NCI-H2107 treated with DMSO at 0.1 percent for 48 hours (cell line): ENCODE measurements around the gene RXRA.

Experiments used
- DNase-seq: peaks from one replicate; lab custom pipeline; 2025; ENCODE audit not compliant: unreplicated experiment; lab: John Stamatoyannopoulos, UW

RXRA gene

GRCh38 chr9:134443174-134444037 is 117.2 kb downstream of the RXRA start:
- peak; percentile 81 for DNase-seq

- DNase-seq: no peak
Measured at GRCh38 chr9:134444038-134444315, 117.7 kb downstream of the RXRA start.

DNA sequence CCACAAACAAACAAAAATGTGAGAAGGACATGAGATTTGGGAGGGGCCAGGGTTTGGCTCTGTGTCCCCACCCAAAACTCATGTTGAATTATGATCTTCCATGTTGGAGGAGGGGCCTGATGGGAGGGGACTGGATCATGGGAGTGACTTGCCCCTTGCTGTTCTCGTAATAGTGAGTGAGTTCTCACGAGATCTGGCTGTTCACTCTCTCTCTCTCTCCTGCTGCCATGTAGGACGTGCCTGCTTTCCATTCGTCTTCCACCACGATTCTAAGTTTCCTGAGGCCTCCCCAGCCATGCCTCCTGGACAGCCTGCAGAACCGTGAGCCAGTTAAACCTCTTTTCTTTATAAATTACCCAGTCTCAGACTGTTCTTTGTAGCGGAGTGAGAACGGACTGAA is 118.7 kb downstream of the RXRA start:
- DNase-seq: no peak

- peak; percentile 84 for DNase-seq
Measured at GRCh38 chr9:134449180-134449916, 123.1 kb downstream of the RXRA start.

DNA sequence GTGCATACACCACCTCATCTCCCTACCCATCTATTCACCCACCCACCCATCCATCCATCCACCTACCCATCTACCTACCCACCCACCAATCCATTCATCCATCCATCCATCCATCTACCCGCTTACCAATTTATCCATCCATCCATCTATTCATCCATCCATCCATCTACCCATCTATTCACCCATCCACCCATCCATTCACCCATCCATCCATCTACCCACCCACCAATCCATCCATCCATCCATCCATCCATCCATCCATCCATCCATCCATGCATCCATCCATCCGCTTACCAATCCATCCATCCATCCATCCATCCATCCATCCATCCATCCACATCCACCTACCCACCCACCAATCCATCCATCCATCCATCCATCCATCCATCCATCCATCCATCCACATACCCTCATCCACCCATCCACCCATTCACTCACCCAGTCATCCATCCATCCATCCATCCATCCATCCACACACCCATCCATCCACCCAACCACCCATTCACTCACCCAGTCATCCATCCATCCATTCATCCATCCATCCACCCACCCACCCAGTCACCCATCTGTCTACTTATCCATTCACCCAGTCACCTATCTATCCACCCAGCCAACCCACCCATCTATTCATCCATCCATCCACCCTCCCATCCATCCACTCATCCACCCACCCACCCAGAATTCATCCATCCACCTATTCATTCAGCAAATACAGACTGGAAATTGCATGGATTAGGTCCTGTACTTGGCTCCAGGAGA is 125.6 kb downstream of the RXRA start:
- DNase-seq: no peak

DNA sequence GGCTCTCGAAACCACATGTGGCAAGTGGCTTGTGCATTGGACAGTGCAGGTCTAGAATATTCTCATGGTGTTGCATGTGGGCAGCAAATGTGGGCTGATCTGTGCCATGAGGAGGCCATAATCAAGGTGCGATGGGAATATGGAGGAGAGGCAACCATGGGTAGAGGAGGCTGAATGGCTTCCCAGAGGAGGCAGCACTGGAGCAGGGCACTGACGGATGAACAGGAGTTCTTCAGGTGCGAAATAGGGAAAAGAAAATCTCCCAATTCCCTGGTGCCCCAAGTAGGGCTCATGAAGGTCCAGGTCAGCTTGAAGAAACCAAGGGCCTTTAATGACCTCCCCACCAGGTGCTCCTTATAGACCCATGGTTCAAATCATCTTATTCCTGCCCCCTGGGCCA is 126.5 kb downstream of the RXRA start:
- DNase-seq: no peak

GRCh38 chr9:134453776-134454475 is 127.7 kb downstream of the RXRA start:
- no peak for DNase-seq

DNA sequence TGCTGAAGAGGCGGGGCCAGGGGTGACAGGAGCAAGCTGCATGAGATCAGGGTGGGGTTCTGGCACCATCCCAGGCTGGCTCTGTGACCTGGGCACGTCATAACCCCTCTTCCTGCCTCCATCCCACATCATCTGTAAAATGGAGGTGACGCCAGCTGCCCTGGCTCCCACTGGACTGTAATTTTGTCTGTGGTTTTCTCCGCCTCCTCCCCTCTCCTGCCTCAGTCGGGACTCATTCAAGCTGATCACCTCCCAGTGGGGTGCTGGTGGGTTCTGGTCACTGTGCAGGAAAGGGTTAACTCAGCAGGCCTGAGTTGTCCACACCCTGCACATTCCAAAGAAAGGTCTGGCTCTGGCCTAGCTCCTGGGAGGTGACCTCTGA is 128.2 kb downstream of the RXRA start:
- no peak for DNase-seq

DNA sequence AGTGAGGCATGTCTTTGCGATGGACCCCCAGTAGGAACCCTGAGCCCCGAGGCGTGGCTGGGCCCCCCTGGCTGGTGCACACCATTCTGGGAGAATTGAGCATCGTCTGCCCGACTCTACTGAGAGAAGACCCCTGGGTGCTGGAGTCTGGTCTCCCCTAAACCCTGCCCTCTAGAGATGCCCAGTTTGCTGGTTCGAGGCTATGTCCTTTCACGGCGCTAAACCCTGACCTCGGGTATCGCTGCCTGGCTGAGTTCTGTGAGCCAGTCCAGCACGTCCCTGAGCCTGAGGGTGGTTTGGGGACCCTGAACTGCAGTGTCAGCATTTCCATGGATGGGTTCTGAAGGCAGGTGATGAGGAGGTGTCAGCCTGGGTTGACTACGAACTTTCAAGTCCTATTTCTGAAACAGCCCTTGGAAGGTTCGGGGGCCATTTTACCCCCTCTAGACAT is 128.8 kb downstream of the RXRA start:
- no peak for DNase-seq

GRCh38 chr9:134455537-134455933 is 129.3 kb downstream of the RXRA start:
- no peak for DNase-seq

DNA sequence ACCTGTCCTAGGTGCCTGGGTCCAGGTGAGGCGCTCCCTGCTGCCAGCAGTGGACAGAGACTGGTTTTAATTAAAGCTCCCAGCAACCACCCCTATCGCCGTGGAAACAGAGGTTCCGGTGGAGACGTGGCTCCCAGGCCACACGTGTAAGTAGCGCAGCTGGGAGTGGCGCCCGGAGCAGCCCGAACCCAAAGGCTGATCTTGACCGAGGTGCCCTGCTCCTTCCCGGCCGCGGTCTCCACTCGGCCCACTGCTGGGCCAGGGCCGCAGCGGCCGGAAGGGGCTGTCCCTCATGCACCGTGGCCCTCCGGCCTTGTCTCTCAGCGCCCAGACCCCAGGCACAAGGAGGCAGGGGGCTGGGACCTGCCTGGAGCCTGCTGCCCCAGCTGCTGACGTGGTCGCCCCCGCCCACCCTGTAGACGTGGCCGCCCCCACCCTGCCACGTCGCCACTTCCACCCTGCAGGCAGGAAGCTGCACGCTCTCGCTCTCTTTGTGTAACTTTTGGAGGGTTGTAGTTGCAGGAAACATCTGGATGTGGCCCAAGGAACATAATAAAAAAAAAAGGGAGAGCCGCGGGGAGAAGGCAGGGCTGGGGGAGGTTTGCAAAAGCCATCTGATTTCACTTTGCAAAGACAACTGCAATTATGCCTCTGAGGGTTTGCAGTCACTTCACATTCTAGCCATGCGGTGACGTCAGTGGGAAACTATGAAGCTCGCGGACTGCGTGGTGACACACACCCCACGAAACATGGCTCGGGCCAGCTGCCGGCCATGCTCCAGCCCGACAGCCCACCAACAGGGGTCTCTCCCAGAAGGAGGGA is 129.9 kb downstream of the RXRA start:
- DNase-seq: no peak

DNA sequence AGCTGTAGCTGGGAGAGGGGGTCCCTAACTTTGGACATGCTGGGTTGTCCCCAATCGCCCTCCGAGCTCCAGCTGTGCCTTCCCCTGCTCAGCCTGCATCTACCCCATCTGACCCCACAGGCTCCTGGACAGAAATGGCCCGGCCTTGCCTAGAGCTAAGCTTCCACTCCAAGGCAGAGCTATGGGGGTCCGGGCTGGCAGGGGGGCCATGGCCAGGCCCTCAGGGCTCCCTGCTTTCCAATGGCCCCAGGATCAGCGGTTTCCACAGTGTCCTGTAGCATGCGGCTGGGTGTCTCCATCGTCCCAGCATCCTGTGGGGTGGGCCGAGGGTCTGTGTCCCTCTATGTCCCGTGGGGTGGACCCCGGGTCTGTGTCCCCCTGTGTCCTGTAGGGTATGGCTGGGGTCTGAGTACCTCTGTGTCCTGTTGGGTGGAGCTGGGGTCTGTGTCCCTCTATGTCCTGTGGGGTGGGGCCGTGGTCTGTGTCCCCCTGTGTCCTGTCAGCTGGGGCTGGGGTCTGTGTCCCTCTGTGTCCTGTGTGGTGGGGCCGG is 130.6 kb downstream of the RXRA start:
- no peak for DNase-seq

GRCh38 chr9:134457321-134458206 is 131.3 kb downstream of the RXRA start:
- no peak for DNase-seq

DNA sequence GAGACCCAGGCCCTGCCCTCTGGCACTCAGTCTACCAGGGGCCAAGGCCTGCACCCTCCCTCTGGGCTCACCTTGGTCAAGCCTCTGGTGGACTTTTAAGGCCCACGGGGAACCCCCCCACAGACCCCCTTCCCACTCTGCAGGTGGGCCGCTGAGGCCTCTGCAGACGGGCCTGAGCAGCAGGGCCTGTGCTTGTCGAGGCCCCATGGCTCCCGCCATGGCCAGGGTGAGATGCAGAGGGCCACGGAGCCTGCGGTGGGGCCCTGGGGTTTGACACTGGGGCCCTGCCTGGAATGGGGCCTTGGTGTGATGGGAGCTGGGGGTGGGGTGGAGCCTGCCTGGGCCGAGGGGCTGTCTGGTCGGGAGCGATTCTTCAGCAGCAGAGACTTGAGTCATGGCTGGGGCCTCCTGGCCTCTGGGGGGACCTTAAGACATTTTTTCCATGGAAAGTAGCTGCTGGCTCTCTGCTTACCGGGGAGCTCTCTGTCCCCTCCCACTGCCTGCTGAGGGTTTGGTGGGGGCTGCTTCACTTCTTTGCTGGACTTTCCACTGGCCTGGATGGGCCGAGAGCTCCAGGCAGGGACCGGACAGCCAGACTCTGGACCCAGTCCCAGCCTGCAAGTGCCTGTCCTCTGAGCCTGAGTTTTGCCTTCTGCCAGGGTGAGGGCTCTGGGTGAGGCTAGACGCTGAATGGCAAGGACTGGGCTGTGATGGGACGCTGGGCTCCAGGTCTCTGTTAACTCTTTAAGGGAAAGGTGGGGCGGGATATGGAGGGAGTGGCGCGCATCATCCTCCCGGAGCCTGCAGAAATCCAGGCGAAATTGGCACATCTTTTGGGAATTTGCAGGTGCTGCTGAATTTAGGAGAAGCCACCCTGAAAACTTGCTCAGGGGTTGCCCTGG is 132.2 kb downstream of the RXRA start:
- no peak for DNase-seq

- DNase-seq: no peak
Measured at GRCh38 chr9:134459164-134459563, 132.9 kb downstream of the RXRA start.

GRCh38 chr9:134459573-134459972 is 133.3 kb downstream of the RXRA start:
- DNase-seq: no peak

DNA sequence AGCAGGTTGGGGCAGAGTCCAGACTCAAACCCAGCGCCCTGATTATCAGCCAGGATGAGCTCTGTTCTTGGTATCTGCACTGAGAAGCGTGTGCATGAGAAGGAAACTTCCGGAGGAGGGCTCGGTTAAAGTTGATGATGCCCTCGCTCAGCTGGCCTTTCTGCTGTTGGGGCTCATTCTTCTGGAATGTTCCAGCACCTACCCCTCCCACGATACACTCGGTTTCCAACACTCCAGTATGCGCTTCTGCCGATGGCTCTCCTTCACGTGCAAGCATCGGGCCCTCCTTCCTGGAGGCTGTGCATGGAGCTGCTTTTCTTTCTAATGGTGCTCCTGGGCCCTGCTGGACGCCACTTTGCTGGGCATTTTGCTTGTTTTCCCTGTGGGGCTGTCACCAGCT is 134.0 kb downstream of the RXRA start:
- no peak for DNase-seq

DNA sequence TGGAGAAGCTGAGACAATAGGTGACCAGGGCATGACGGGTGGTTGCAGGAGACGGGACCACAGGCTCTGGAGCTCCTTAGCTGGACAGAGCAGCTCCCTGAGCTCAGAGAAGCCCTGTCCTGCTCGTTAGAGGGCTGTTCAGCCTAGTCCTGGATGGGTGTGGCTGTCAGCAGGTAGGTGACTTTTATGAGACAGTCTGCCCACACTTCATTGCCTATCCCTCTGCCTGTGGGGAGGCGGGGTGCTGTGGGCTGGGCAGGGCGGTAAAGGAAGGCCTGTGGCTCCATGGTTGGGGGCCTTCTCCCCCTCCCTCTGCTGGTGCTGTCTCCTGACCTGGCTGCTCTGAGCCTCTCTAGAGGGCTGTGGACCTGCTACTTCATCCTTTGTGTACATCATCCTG is 134.6 kb downstream of the RXRA start:
- no peak for DNase-seq
